Fibroblast of lung (primary cell): ENCODE results near the gene ZSWIM5.
"Not testable (repeated sequence)": the region's sequence is repeated elsewhere in the genome, so short reads cannot be mapped to it uniquely, and the experiment has no call there.

Source experiments
- EZH2 ChIP-seq: IDR thresholded peaks from 2 replicates; pipeline ENCODE4 v1.5.1; 2012; ENCODE audit warnings: low read length, control low read depth, mild to moderate bottlenecking; ENCODE audit errors: missing control alignments
- TF ChIP-seq, protein P1 (sequence below), 2 donors: IDR thresholded peaks in 1 of 2; conservative IDR thresholded peaks in 1 of 2; 1 replicate in 1 of 2; 2 replicates in 1 of 2; pipeline ENCODE4 v1.5.1; 2011 to 2012; ENCODE audit warnings: low read length in 2 of 2, control low read depth in 1 of 2, inconsistent platforms in 1 of 2, low read depth in 1 of 2, mild to moderate bottlenecking in 1 of 2

DNA sequence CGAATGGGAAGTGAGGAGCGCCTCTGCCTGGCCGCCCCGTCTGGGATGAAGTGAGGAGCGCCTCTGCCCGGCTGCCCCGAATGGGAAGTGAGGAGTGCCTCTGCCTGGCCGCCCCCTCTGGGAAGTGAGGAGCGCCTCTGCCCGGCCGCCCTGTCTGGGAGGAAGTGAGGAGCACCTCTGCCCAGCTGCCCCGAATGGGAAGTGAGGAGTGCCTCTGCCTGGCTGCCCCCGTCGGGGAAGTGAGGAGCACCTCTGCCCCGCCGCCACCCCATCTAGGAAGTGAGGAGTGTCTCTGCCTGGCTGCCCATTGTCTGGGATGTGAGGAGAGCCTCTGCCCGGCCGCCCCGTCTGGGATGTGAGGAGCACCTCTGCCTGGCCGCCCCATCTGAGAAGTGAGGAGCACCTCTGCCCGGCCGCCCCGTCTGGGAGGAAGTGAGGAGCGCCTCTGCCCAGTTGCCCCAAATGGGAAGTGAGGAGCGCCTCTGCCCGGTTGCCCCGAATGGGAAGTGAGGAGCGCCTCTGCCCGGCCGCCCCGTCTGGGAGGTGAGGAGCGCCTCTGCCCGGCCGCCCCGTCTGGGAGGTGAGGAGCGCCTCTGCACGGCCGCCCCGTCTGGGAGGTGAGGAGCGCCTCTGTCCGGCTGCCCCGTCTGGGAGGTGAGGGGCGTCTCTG, 100.8 kb downstream of the ZSWIM5 start:
- TF ChIP-seq, protein P1, sequence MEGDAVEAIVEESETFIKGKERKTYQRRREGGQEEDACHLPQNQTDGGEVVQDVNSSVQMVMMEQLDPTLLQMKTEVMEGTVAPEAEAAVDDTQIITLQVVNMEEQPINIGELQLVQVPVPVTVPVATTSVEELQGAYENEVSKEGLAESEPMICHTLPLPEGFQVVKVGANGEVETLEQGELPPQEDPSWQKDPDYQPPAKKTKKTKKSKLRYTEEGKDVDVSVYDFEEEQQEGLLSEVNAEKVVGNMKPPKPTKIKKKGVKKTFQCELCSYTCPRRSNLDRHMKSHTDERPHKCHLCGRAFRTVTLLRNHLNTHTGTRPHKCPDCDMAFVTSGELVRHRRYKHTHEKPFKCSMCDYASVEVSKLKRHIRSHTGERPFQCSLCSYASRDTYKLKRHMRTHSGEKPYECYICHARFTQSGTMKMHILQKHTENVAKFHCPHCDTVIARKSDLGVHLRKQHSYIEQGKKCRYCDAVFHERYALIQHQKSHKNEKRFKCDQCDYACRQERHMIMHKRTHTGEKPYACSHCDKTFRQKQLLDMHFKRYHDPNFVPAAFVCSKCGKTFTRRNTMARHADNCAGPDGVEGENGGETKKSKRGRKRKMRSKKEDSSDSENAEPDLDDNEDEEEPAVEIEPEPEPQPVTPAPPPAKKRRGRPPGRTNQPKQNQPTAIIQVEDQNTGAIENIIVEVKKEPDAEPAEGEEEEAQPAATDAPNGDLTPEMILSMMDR (conservative IDR thresholded peaks at IDR 0.05 in 1 of 2, IDR thresholded peaks at IDR 0.05 in 1 of 2; ENCODE audit: low read depth in 1 of 2, low read length in 2 of 2): not testable (repeated sequence)
- not testable (repeated sequence) for TF ChIP-seq EZH2
